Kidney (tissue), 14 donors: ENCODE data around the gene CCDC24. TPM values are rescaled to one million over a fixed set of nuclear protein-coding genes. Genes with fewer than 3 reads are reported as not detected.

Experiments
- DNase-seq, 5 donors: peaks; one replicate each; pipeline ENCODE4 v3.0.0-alpha.2; 2013 to 2020
- FAIRE-seq: peaks from 2 replicates; lab custom pipeline; 2012; peaks lifted over from hg19 to GRCh38; lab: Jason Lieb, UNC
- H3K27ac ChIP-seq, 2 donors: one replicate each; pipeline ENCODE4 v1.7.0; 2013; ENCODE audit warnings: low read depth in 2 of 2, low read length in 2 of 2, inconsistent platforms in 1 of 2
- H3K27me3 ChIP-seq: one replicate; pipeline ENCODE4 v1.7.1; 2013; ENCODE audit warnings: low read length, inconsistent platforms; ENCODE audit not compliant: control insufficient read depth, insufficient read depth
- H3K36me3 ChIP-seq, 3 donors: one replicate each; pipeline versions ENCODE4 v1.7.0 to v1.7.1; 2013; ENCODE audit warnings: low read length in 3 of 3, control low read depth in 1 of 3, inconsistent platforms in 1 of 3; ENCODE audit not compliant: insufficient read depth in 3 of 3, control insufficient read depth in 2 of 3
- H3K4me1 ChIP-seq, 3 donors: one replicate each; pipeline versions ENCODE4 v1.7.0 to v1.7.1; 2013; ENCODE audit warnings: low read length in 3 of 3, inconsistent platforms in 1 of 3, low read depth in 1 of 3; ENCODE audit not compliant: control insufficient read depth in 2 of 3, insufficient read depth in 2 of 3
- H3K4me3 ChIP-seq, 3 donors: one replicate each; pipeline versions ENCODE4 v1.7.0 to v1.8.1; 2013; ENCODE audit warnings: low read length in 3 of 3, control low read depth in 1 of 3, inconsistent platforms in 1 of 3
- H3K9ac ChIP-seq, 3 donors: one replicate each; pipeline versions ENCODE4 v1.7.0 to v1.7.1; 2013; ENCODE audit warnings: low read length in 3 of 3, control low read depth in 1 of 3, inconsistent platforms in 1 of 3
- H3K9me3 ChIP-seq, 3 donors: one replicate each; pipeline versions ENCODE4 v1.7.0 to v1.7.1; 2013; ENCODE audit warnings: low read length in 3 of 3, control low read depth in 1 of 3, inconsistent platforms in 1 of 3; ENCODE audit not compliant: control insufficient read depth in 2 of 3, insufficient read depth in 1 of 3
- CTCF ChIP-seq: IDR thresholded peaks from 3 replicates; pipeline ENCODE4 v1.5.1; 2012; ENCODE audit warnings: mild to moderate bottlenecking, moderate library complexity, borderline replicate concordance; ENCODE audit not compliant: insufficient read depth; ENCODE audit errors: extremely low read depth
- intact Hi-C: fragments of 100-400 bp; cut with DNase I; formaldehyde crosslinking; loops from one replicate; pipeline ENCODE4 v1.11.1; 2022
- polyA plus RNA-seq: library from polyadenylated mRNA; stranded (reverse); fragments of 350-450 nt; fragmentation: Illumina TruSeq; extraction: RNeasy Lipid Tissue Mini Kit (QIAGEN cat#74804); gene quantifications from one replicate; pipeline ENCODE4 v1.2.3, GENCODE V29; 2014; ENCODE audit warnings: low read depth, low replicate concordance; ENCODE audit not compliant: insufficient read depth
- total RNA-seq: library from RNA; stranded (reverse); fragmentation: NEBNext Ultra II Directional; extraction: Animal tissue kit (Norgen Biotek cat#: 25700); gene quantifications from one replicate; pipeline ENCODE4 v1.2.1, GENCODE V29; 2021
- donor health status: control.
- donor health status: control.
- donor health status: control.
- donor health status: control.
- donor health status: control.
- donor health status: DM: yes; HTN: yes; CAD: no.
- donor health status: Normal renal cell carcinoma (clear cell type).

The CCDC24 gene
- total and polyA plus RNA-seq, 2 donors from 2014 or later: 24.3 to 35.6 TPM

- no peak for FAIRE-seq
- TF ChIP-seq CTCF: no peak
- H3K9me3 ChIP-seq: no peaks in the 10 kb centered on the region
- H3K27ac ChIP-seq: no peak overlapping the region
- no peak overlapping the region for H3K9ac ChIP-seq
- H3K4me1 ChIP-seq: peaks cover 0 to 14% (median 0%) of the 10 kb centered on the region in 3 donors
- H3K27me3 ChIP-seq: no peaks in the 10 kb centered on the region
- no peak for DNase-seq
- no peak overlapping the region for H3K4me3 ChIP-seq
- intact Hi-C loops: no loop called here
- H3K36me3 ChIP-seq: no peaks in the 10 kb centered on the region
These were observed 3.7 kb downstream of the CCDC24 start for GRCh38 chr1:43994794-43995790.

GRCh38 chr1:43995984-43996732 lies 4.8 kb downstream of the CCDC24 start:
- DNase-seq (no peak), FAIRE-seq (no peak)
- Histone ChIP-seq H3K9ac (no peak overlapping the region), H3K4me1 (peaks cover 0 to 9% (median 0%) of the 10 kb centered on the region in 3 donors), H3K36me3 (no peaks in the 10 kb centered on the region), H3K27me3 (no peaks in the 10 kb centered on the region), H3K4me3 (no peak overlapping the region), H3K9me3 (no peaks in the 10 kb centered on the region), H3K27ac (no peak overlapping the region)
- TF ChIP-seq CTCF: no peak
- intact Hi-C loops: no loop called here

- no peaks in the 10 kb centered on the region for H3K9me3 ChIP-seq
- no peaks in the 10 kb centered on the region for H3K27me3 ChIP-seq
- no peak for DNase-seq
- no peak for FAIRE-seq
- no peak for TF ChIP-seq CTCF
- H3K9ac ChIP-seq: no peak overlapping the region
- intact Hi-C loops: no loop called here
- H3K4me3 ChIP-seq: no peak overlapping the region
- H3K27ac ChIP-seq: no peak overlapping the region
- H3K4me1 ChIP-seq: peaks cover 0 to 8% (median 0%) of the 10 kb centered on the region in 3 donors
- no peaks in the 10 kb centered on the region for H3K36me3 ChIP-seq
These were observed 5.3 kb downstream of the CCDC24 start for GRCh38 chr1:43996733-43997115.
